ENCODE results near the gene TMEM9.

The TMEM9 gene

DNA sequence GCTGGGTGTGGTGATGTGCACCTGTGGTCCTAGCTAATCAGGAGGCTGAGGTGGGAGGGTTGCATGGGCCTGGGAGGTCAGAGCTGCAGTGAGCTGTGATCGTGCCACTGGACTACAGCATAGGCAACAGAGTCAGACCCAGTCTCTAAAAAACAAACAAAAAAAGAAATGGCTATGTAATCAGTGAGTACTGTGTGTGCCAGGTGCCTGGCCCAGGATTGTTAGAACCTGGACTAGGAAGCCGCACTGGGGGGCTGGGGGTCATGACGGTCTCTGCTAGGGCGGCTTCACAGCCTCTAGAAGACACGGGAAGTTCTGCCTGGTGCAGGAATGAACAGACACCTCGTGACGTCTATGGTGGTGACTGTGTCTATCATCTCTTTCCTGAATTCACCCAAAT, 8.5 kb downstream of the TMEM9 start:
- DNase-seq (ENCODE audit: low spot score), result no peak

- DNase-seq (ENCODE audit: low spot score), result no peak
Observed at GRCh38 chr1:201145132-201145531, 9.1 kb downstream of the TMEM9 start.

- no peak for DNase-seq (ENCODE audit: low spot score)
Observed at GRCh38 chr1:201144701-201145100, 9.6 kb downstream of the TMEM9 start.

GRCh38 chr1:201143726-201144635, 10.3 kb downstream of the TMEM9 start:
- no peak for DNase-seq (ENCODE audit: low spot score)

DNA sequence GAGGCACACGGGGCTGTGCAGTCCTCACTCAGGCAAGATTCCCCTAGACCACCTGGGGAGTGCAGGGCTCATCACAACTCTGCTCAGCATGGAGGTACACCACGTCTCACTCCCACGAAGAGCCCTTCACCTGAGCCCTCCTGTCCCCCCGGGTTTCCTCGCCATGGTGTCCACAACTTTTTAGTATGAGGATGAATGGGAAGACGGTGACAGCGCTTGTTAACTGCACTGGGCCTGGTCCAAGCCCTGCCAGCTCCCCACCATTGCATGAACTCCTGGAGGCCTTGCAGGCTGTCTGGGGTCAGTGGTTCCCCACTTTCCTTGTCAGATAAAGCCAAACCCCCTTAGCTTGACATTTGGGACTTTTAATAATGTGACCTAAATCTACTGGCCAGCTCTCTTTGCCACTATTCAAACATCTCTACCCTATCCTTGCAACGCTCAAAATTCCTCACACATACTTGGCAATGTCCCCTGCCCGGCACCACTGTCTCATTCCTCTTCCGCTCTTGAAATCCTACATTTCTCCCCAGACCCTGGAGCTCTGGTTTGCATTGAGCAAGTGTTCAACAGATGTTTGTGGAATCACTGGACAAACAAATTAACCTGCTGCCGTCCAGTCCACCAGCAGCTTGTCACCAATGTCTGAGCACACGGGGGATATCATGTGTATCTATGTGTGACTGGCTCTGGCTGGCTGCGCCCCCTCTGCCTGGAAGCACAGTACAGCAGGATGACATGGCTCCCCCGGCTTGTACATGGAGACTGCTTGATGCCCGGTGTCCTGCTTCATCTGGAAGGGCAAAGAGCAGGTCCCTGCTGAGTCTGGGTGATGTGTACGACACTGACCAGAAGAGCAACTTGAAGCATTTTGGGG, 11.2 kb downstream of the TMEM9 start:
- DNase-seq (ENCODE audit: low spot score), result no peak

DNA sequence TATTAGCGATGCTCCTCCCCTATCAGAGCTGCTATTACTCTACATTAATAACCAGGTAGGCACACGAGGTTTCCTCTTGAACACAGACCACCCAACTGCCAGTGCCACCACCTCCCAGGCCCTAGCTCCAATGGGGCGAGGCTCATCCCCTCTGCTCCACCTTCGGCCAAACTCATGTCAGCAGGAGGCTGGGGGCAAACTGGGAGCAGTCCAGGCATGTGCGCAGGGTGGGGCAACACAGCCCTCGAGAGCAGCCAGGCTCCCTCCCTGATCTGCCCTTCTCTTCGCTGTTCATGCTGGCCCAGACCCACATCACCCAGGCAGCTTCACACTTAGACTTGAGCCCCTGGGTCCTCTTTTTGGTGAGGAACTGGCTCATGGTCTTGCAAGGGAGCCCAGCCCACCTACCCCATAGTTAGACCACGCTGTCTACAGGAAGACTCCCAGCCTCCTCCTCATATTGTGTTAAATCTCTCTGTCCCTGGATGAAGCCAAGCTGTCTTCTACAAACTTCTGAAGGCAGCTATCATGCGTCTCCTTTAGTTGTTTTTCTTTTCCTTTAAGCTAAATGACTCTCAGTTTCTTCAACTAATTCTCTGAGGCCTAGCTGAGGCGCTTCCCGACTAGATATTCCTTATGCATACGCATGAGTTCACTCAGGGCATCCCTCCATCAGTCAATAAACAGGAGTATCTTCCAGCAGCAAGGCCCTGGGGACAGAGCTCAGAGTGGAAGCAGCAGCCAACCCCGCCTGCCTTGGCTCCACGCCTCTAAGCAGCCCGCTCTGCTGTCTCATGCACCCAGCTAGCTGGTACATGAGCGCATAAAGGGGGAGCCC, 12.0 kb downstream of the TMEM9 start:
- DNase-seq (ENCODE audit: low spot score), result no peak

DNA sequence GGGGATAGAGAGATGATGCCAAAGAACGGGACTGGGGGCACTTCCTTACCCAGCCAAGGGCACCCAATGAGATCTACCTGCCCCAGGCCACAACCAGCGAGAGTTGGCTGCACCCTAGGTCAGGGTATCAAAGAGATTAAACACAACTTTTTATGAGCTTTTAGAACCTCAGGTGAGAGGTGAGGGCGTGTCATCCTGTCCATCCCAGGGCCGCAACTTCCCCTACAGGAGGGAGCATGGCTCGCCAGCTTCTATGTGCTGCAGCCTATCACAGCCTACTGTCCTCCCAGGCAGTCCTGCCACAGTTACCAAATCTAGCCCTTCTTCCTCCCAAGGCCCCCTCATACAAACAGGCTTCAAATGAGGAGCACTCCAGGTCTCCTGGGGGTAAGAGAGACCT, 12.9 kb downstream of the TMEM9 start:
- DNase-seq (ENCODE audit: low spot score), result no peak

DNA sequence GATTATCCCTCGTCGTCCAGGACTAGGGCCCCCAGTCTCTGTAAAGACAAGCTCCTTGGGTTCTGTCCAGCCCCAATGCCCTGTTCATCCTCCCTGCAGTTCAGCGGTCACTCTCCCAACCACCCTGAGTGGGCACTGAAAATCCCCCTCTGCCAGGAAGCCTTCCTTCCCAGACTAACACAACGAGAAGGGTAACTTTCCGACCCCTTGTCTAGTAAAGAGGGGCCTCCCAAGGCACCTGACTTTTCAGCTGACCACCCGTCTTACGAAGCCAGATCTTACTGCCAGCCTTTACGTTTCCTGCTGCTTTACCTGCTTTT, 13.4 kb downstream of the TMEM9 start:
- DNase-seq (ENCODE audit: low spot score), result no peak

GRCh38 chr1:201140235-201140940, 13.9 kb downstream of the TMEM9 start:
- DNase-seq (ENCODE audit: low spot score), result no peak

DNA sequence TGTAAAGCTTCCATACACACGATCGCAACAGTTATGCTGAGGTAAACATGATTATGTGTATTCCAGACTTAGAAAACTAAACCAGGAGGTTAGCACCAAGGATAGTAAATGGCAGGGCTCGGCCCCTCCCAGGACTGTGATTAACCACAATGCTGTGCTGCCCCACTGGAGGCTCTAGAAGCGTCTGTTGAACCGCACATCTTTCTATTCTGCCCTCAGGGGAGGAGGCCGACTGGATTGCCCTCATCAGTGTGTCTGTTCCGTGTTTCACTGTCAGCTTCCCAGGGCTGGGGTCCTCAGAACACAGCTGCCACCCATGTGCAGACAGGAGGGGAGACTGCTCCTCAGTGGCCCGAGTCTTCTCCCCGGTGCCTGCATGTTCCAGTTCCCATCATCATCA, 14.5 kb downstream of the TMEM9 start:
- no peak for DNase-seq (ENCODE audit: low spot score)

DNA sequence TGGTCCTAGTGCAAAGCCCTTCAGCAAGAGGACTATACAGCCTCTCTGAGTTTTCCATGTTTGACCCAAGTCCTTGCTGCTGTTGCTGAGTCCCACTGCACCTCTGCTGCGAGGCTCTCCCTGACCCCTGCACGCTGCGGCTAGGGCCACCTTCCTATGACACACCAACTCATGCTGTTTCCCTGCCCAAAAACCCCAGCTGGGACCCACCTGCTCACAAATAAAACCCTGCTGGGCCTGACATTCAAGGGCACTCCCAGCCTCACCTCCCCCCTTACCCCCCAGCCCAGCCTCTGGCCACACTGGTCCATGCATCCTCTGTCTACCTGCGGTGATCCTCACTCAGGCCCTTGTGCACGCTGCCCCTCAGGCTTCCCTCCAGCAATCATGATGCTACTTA, 15.0 kb downstream of the TMEM9 start:
- no peak for DNase-seq (ENCODE audit: low spot score)

GRCh38 chr1:201138311-201138840, 15.9 kb downstream of the TMEM9 start:
- DNase-seq (ENCODE audit: low spot score), result no peak

DNA sequence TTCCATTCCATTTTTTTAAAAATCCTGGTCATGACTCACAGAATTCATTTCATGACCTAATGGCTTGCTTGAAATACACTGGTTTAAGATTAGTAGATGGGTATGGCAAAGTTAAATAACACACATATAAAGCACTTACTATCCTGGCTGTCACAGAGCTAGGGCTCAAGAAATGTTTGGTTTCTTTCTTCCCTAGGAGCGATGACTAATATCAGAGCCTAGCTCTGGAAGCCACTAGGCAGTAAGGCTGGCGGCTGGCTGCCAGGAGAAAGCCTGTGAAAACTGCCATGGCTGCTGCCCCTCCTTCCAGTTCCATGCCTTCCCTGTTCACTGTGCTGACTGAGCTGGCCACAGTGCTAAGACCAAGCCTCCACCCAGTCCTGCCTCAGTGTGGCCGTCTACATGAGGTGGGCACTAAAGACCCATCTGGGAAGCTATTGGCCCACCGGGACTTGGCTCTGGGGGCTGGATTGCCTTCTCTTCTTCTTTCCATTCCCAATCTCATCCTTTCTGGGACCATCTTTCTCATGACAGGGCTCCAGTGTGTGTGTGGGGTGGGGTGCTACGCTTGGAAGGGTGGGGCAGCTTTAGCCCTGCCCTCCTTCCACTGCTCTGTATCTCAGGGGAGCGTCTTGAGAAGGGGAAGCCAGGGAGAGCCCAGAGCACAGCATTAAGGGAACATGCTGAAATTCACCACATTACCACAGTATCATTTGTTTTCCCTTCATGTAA, 16.5 kb downstream of the TMEM9 start:
- DNase-seq (ENCODE audit: low spot score), result no peak

GRCh38 chr1:201137024-201137392, 17.3 kb downstream of the TMEM9 start:
- DNase-seq (ENCODE audit: low spot score), result no peak

- no peak for DNase-seq (ENCODE audit: low spot score)
Observed at GRCh38 chr1:201136355-201137023, 17.8 kb downstream of the TMEM9 start.

- DNase-seq (ENCODE audit: low spot score), result no peak
Observed at GRCh38 chr1:201134405-201134804, 19.9 kb downstream of the TMEM9 start.

GRCh38 chr1:201131398-201131797, 22.9 kb downstream of the TMEM9 start:
- DNase-seq (ENCODE audit: low spot score), result no peak

DNA sequence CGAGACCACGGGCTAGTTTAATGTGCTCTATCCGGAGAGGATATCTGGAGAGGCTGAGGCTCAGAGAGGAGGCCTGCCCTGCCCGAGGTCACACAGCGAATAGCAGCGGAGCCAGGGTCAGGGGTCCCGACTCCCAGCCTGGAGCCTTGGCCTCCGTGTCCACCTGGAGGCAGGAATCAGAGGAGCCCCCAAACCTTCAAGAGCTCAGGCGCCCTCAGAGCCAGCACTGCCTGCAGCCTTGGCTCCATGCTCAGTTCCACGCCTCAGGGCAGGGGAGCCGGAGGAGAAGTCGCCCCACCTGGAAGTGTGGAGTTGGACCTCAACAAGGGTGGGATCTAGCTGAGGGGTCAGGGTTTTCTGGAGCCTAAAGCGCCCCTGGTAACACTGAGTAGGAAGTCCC, 25.3 kb downstream of the TMEM9 start:
- DNase-seq (ENCODE audit: low spot score), result no peak

DNA sequence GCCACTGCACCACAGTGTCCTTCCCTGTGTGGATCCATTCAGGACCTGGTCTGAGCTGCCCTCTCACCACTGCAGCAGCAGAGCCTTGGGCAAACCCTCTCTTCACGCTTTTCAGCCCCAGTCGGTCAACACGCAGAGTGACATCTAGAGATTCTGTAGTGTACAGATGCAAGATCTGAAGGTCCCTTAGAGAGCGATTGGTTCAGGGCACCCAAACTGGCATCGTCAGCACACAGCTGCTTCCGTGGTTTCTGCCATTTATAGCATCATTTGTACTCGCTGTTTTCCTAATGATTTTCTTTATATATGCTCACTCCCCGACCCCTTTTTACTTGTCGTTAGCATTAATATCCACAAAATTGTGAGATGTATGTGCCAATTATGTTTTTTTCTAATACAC, 25.8 kb downstream of the TMEM9 start:
- DNase-seq (ENCODE audit: low spot score), result no peak

DNA sequence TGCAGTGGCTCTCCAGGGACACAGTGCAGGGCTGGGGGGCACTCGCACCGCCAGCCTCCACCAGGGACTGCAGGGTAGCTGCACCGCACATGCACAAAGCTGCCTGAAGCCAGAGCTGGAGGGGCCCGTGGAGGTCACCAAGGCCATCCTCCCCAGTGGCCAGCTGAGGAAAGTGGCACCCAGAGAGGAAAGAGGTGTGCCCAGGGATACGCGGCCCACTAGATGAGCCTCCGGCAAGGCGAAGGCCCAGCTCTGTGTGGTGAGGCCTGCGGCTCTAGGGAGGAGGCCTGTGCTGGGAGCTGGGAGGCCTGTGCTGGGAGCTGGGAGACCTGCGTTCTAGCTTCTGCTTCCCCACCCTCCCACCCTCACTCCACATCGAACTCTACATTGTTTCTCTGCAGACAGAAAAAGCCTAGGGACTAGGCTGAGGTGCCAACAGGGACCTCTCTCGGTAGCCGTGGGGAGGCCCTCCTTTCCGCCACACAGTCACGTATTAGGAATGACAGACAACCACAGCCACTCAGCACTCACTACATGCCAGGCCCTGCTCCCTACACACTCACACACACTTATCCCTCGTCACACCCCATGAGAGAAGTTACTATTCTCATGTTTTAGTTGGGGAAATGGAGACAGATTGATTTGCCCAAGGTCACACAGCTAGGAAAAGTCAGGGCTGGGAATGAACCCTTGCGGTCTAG, 26.4 kb downstream of the TMEM9 start:
- no peak for DNase-seq (ENCODE audit: low spot score)
